Keratinocyte (primary cell): ENCODE measurements around the gene NET1. TPM values are rescaled to one million over a fixed set of nuclear protein-coding genes. Genes with fewer than 3 reads are reported as not detected.

Experiments used
- DNase-seq: peaks from one replicate; pipeline ENCODE4 v3.0.0-alpha.2; 2011; ENCODE audit warnings: low read depth, missing footprints, low spot score
- FAIRE-seq: peaks from 2 replicates; lab custom pipeline; 2011; peaks lifted over from hg19 to GRCh38; lab: Jason Lieb, UNC
- H2AFZ ChIP-seq: 2 replicates; pipeline ENCODE4 v1.6.0; 2012; ENCODE audit warnings: low read length, control low read depth, inconsistent platforms; ENCODE audit not compliant: control insufficient read depth
- H3K27ac ChIP-seq: 2 replicates; pipeline ENCODE4 v1.5.1; 2011; ENCODE audit warnings: low read length; ENCODE audit not compliant: control insufficient read depth, insufficient read depth
- H3K27me3 ChIP-seq: 3 replicates; pipeline ENCODE4 v1.6.0; 2011; ENCODE audit warnings: low read length; ENCODE audit not compliant: control insufficient read depth, insufficient read depth; ENCODE audit errors: extremely low read depth
- H3K36me3 ChIP-seq, 2 experiments: 2 replicates in 1 of 2; 3 replicates in 1 of 2; pipeline ENCODE4 v1.5.1; 2011; ENCODE audit warnings: low read length in 2 of 2, mild to moderate bottlenecking in 1 of 2; ENCODE audit not compliant: control insufficient read depth in 2 of 2, insufficient read depth in 2 of 2; ENCODE audit errors: extremely low read depth in 1 of 2
- H3K4me1 ChIP-seq: 3 replicates; pipeline ENCODE4 v1.5.1; 2011; ENCODE audit warnings: low read length; ENCODE audit not compliant: control insufficient read depth, insufficient read depth; ENCODE audit errors: extremely low read depth
- H3K4me2 ChIP-seq: 3 replicates; pipeline ENCODE4 v1.6.0; 2011; ENCODE audit warnings: low read depth, low read length; ENCODE audit not compliant: control insufficient read depth, insufficient read depth; ENCODE audit errors: extremely low read depth
- H3K4me3 ChIP-seq, 3 experiments: fragments of 200-600 bp in 1 of 3; sonication (generic) in 1 of 3; 2 replicates in 2 of 3; 3 replicates in 1 of 3; pipeline ENCODE4 v1.5.1; 2011 to 2016; ENCODE audit warnings: low read length in 3 of 3, mild to moderate bottlenecking in 3 of 3, control low read depth in 2 of 3, inconsistent platforms in 1 of 3, low read depth in 1 of 3, mixed read lengths in 1 of 3, mixed run types in 1 of 3, moderate library complexity in 1 of 3; ENCODE audit not compliant: control insufficient read depth in 2 of 3, insufficient read depth in 2 of 3; ENCODE audit errors: extremely low read depth in 1 of 3
- H3K79me2 ChIP-seq: 2 replicates; pipeline ENCODE4 v1.6.0; 2012; ENCODE audit warnings: low read length; ENCODE audit not compliant: control insufficient read depth, insufficient read depth
- H3K9ac ChIP-seq: 3 replicates; pipeline ENCODE4 v1.6.0; 2011; ENCODE audit warnings: low read length; ENCODE audit not compliant: control insufficient read depth, insufficient read depth; ENCODE audit errors: extremely low read depth
- H3K9me1 ChIP-seq: 3 replicates; pipeline ENCODE4 v1.6.0; 2011; ENCODE audit warnings: low read length; ENCODE audit not compliant: control insufficient read depth, insufficient read depth; ENCODE audit errors: extremely low read depth
- H3K9me3 ChIP-seq: 2 replicates; pipeline ENCODE4 v1.5.1; 2012; ENCODE audit warnings: low read depth, low read length; ENCODE audit not compliant: control insufficient read depth
- H4K20me1 ChIP-seq: 3 replicates; pipeline ENCODE4 v1.6.0; 2011; ENCODE audit warnings: low read length; ENCODE audit not compliant: control insufficient read depth, insufficient read depth; ENCODE audit errors: extremely low read depth
- EZH2 ChIP-seq: IDR thresholded peaks from one replicate; pipeline ENCODE4 v1.6.1; 2012; ENCODE audit warnings: inconsistent platforms, mild to moderate bottlenecking, low read length, moderate library complexity
- dilution Hi-C: fragments of 300-500 bp; cut with MboI; formaldehyde crosslinking; loops from one replicate; pipeline ENCODE4 v1.7.0; 2020; ENCODE audit warnings: low sequenced_read_pairs; ENCODE audit not compliant: extremely low pct_ligation_motif_present
- polyA plus RNA-seq, 5 experiments: library from polyadenylated mRNA; depleted of rRNA in 3 of 5; stranded (reverse) in 3 of 5; stranded (forward) in 1 of 5; unstranded in 1 of 5; fragments of >200 nt; gene quantifications; 1 replicate in 1 of 5; 2 replicates in 3 of 5; 3 replicates in 1 of 5; pipeline versions ENCODE4 v1.2.1 to v1.2.3, GENCODE V29; 2011 to 2012; ENCODE audit warnings: missing spikeins in 2 of 5, low read depth in 1 of 5, low replicate concordance in 1 of 5
- TF ChIP-seq, protein P1 (sequence below), 3 experiments: IDR thresholded peaks in 1 of 3; conservative IDR thresholded peaks in 1 of 3; optimal IDR thresholded peaks in 1 of 3; 2 replicates in 2 of 3; 3 replicates in 1 of 3; pipeline versions ENCODE3 to v1.5.1; 2011; ENCODE audit warnings: low read length in 3 of 3, mild to moderate bottlenecking in 3 of 3, moderate library complexity in 2 of 3, control low read depth in 1 of 3, inconsistent platforms in 1 of 3; ENCODE audit not compliant: insufficient read depth in 2 of 3; ENCODE audit errors: extremely low read depth in 1 of 3

The NET1 gene
- polyA plus RNA-seq, 1 donor (not counting 4 experiments of a cell fraction or from before 2014, with no cell fraction given): 214 TPM

GRCh38 chr10:5498791-5499492 is 86.6 kb downstream of the NET1 start:
- H3K4me3 ChIP-seq: no peak overlapping the region

DNA sequence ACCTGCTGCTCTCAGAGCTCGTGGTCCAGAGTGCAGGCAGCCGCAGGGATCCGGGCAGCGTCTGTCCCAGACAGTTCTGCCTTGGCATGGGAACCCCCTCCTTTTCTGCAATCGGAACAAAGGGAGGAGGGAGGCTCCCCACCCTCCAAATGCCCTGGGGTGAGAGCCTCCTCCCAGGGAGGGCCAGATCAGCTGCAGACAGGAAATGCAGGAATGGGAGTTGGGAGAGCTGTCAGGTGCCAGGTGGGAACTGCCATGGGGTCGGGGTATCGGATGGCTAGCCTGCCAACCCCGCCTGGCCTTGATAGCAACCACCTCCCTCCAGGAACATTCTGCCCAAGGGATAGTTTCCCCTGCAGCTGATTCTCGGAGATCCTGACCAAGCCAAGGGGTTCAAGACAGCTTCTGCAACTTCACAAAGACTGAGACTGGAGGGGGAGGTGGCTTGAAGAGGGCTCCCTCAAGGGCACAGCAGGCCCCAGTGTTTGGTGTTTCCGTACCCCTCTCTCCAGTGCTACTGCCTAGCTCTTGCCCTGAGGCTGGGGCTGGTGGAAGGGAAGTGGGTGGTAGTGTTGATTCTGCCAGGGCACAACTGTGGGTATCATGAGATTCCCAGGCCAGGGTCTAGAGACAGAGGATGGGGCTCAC is 87.3 kb downstream of the NET1 start, which contains the start of gene CALML5:
TSS of gene CALML5 (minus strand) at position 78 of the 648 bp plus-strand sequence. CDS start 132 bp downstream, outside the sequence.
- DNase-seq (no peak), FAIRE-seq (no peak)
- Histone ChIP-seq H3K36me3 (no peaks in the 10 kb centered on the region), H3K27me3 (peaks cover 3% of the 10 kb centered on the region), H3K27ac (no peak within 1 kb of the TSS), H2AFZ (no peak within 1 kb of the TSS), H3K9me1 (no peaks in the 10 kb centered on the region), H3K4me2 (no peak within 1 kb of the TSS), H3K9ac (no peak within 1 kb of the TSS), H4K20me1 (no peaks in the 10 kb centered on the region), H3K9me3 (no peaks in the 10 kb centered on the region), H3K79me2 (no peaks in the 10 kb centered on the region), H3K4me1 (peaks cover 24% of the 10 kb centered on the region), H3K4me3 (no peak within 1 kb of the TSS)
- dilution Hi-C loops: no loop called here
- no peak for TF ChIP-seq EZH2
- TF ChIP-seq, protein P1, sequence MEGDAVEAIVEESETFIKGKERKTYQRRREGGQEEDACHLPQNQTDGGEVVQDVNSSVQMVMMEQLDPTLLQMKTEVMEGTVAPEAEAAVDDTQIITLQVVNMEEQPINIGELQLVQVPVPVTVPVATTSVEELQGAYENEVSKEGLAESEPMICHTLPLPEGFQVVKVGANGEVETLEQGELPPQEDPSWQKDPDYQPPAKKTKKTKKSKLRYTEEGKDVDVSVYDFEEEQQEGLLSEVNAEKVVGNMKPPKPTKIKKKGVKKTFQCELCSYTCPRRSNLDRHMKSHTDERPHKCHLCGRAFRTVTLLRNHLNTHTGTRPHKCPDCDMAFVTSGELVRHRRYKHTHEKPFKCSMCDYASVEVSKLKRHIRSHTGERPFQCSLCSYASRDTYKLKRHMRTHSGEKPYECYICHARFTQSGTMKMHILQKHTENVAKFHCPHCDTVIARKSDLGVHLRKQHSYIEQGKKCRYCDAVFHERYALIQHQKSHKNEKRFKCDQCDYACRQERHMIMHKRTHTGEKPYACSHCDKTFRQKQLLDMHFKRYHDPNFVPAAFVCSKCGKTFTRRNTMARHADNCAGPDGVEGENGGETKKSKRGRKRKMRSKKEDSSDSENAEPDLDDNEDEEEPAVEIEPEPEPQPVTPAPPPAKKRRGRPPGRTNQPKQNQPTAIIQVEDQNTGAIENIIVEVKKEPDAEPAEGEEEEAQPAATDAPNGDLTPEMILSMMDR (optimal IDR thresholded peaks at IDR 0.05 in 1 of 3, IDR thresholded peaks at IDR 0.05 in 1 of 3, conservative IDR thresholded peaks at IDR 0.05 in 1 of 3; ENCODE audit: extremely low read depth in 1 of 3, insufficient read depth in 2 of 3, low read length in 3 of 3): no peak

More at GRCh38 chr10:5498791-5499492, 86.6 kb downstream of the NET1 start:
- Histone ChIP-seq H3K4me2 (no peak overlapping the region), H4K20me1 (no peaks in the 10 kb centered on the region), H3K79me2 (no peaks in the 10 kb centered on the region), H3K9ac (no peak overlapping the region), H3K4me1 (peaks cover 17% of the 10 kb centered on the region), H3K27me3 (peaks cover 3% of the 10 kb centered on the region), H3K9me3 (no peaks in the 10 kb centered on the region), H3K27ac (no peak overlapping the region), H2AFZ (no peak overlapping the region), H3K36me3 (no peaks in the 10 kb centered on the region), H3K9me1 (no peaks in the 10 kb centered on the region)
- TF ChIP-seq EZH2: no peak
- TF ChIP-seq, protein P1 (optimal IDR thresholded peaks at IDR 0.05 in 1 of 3, IDR thresholded peaks at IDR 0.05 in 1 of 3, conservative IDR thresholded peaks at IDR 0.05 in 1 of 3; ENCODE audit: extremely low read depth in 1 of 3, insufficient read depth in 2 of 3, low read length in 3 of 3): no peak
- FAIRE-seq (no peak), DNase-seq (no peak)
- dilution Hi-C loops: no loop called here
